OCI-LY3 (cell line): ENCODE data around the gene FDX2.
A peak's percentile ranks its signal among the peaks of the same experiment; 100 is the strongest.

Experiments
- H2AFZ ChIP-seq: fragments of 200-600, 300-600 bp; shearing (Covaris generic); 2 replicates; pipeline ENCODE4 v1.6.0; 2014; ENCODE audit warnings: antibody characterized with exemption, low read depth, low read length
- H3K27ac ChIP-seq: fragments of 200-600, 300-600 bp; sonication (generic); 2 replicates; pipeline ENCODE4 v1.5.1; 2014; ENCODE audit warnings: mild to moderate bottlenecking, low read length, moderate library complexity, mixed read lengths
- H3K27me3 ChIP-seq: fragments of 200-600, 300-600 bp; sonication (generic); 2 replicates; pipeline ENCODE4 v1.6.1; 2014; ENCODE audit warnings: low read depth, low read length, mixed read lengths
- H3K36me3 ChIP-seq: fragments of 200-600, 300-600 bp; sonication (generic); replicated peaks from 2 replicates; pipeline ENCODE3; 2014; ENCODE audit warnings: low read depth, low read length, mixed read lengths
- H3K4me1 ChIP-seq: fragments of 300-600, 200-600 bp; sonication (generic); 2 replicates; pipeline ENCODE4 v1.6.1; 2014; ENCODE audit warnings: low read length, mixed read lengths
- H3K4me2 ChIP-seq: fragments of 200-600, 300-600 bp; sonication (generic); 2 replicates; pipeline ENCODE4 v1.6.1; 2014; ENCODE audit warnings: low read length, mixed read lengths
- H3K4me3 ChIP-seq: fragments of 300-600, 200-600 bp; sonication (generic); 2 replicates; pipeline ENCODE4 v1.5.1; 2014; ENCODE audit warnings: antibody characterized with exemption, mild to moderate bottlenecking, low read length, moderate library complexity
- H3K79me2 ChIP-seq: fragments of 300-600, 200-600 bp; shearing (Covaris generic); 2 replicates; pipeline ENCODE4 v1.6.1; 2014; ENCODE audit warnings: mild to moderate bottlenecking, low read length, mixed read lengths
- H3K9ac ChIP-seq: fragments of 300-600, 200-600 bp; shearing (Covaris generic); 2 replicates; pipeline ENCODE4 v1.6.0; 2014; ENCODE audit warnings: mild to moderate bottlenecking, low read length, moderate library complexity
- H3K9me3 ChIP-seq: fragments of 200-600, 300-600 bp; shearing (Covaris generic); 2 replicates; pipeline ENCODE4 v1.6.1; 2014; ENCODE audit warnings: low read length, mixed read lengths; ENCODE audit not compliant: insufficient read depth
- H4K20me1 ChIP-seq: fragments of 200-600, 300-600 bp; sonication (generic); 2 replicates; pipeline ENCODE4 v1.6.1; 2016; ENCODE audit warnings: low read length, mixed read lengths; ENCODE audit not compliant: insufficient read depth
- CTCF ChIP-seq: fragments of 200-600, 300-600 bp; sonication (generic); IDR thresholded peaks from 2 replicates; pipeline ENCODE4 v1.5.1; 2014; ENCODE audit warnings: antibody characterized with exemption, low read length, low read depth
- EZH2phosphoT487 ChIP-seq: fragments of 200-600 bp; shearing (Covaris generic); IDR thresholded peaks from 2 replicates; pipeline ENCODE4 v1.6.1; 2018; ENCODE audit warnings: antibody characterized with exemption, mixed run types, low read depth

The FDX2 gene

GRCh38 chr19:10289836-10290356 lies 25.9 kb downstream of the FDX2 start, which contains the start of gene ICAM5:
ICAM5 (plus strand) TSS chr19:10289952; CDS start chr19:10290044, 92 bp downstream.
- Histone ChIP-seq H3K4me1 (peaks cover 5% of the 10 kb centered on the region), H3K36me3 (peaks cover 36% of the 10 kb centered on the region), H3K27me3 (no peaks in the 10 kb centered on the region), H3K4me2 (peak within 1 kb of the TSS; percentile 75), H3K9ac (peak within 1 kb of the TSS; percentile 55), H4K20me1 (peaks cover 23% of the 10 kb centered on the region), H3K79me2 (no peaks in the 10 kb centered on the region), H3K4me3 (peak within 1 kb of the TSS; percentile 77), H2AFZ (peak within 1 kb of the TSS; percentile 80), H3K9me3 (no peaks in the 10 kb centered on the region), H3K27ac (peak within 1 kb of the TSS; percentile 49)
- TF ChIP-seq CTCF = no peak
- no peak for TF ChIP-seq EZH2phosphoT487

- Histone ChIP-seq H4K20me1 (peaks cover 29% of the 10 kb centered on the region), H3K4me3 (peak overlapping the region; percentile 77), H3K27ac (peak overlapping the region; percentile 49), H3K9me3 (no peaks in the 10 kb centered on the region), H3K79me2 (no peaks in the 10 kb centered on the region; the same call in 1 of the 2 replicates), H3K27me3 (no peaks in the 10 kb centered on the region), H3K4me1 (peaks cover 5% of the 10 kb centered on the region), H3K36me3 (peaks cover 42% of the 10 kb centered on the region), H3K9ac (peak overlapping the region; percentile 55), H2AFZ (peak overlapping the region; percentile 80), H3K4me2 (peak overlapping the region; percentile 75)
- TF ChIP-seq CTCF (no peak), EZH2phosphoT487 (no peak)
These were observed 26.5 kb downstream of the FDX2 start for GRCh38 chr19:10289167-10289835.

GRCh38 chr19:10288662-10289166 lies 27.1 kb downstream of the FDX2 start:
- no peaks in the 10 kb centered on the region for H3K27me3 ChIP-seq
- H3K9ac ChIP-seq = peak overlapping the region; percentile 55; the same call in 1 of the 2 replicates
- peaks cover 5% of the 10 kb centered on the region for H3K4me1 ChIP-seq
- TF ChIP-seq CTCF (no peak), EZH2phosphoT487 (no peak)
- H3K36me3 ChIP-seq = peaks cover 48% of the 10 kb centered on the region
- H2AFZ ChIP-seq = no peak overlapping the region
- peaks cover 35% of the 10 kb centered on the region for H4K20me1 ChIP-seq
- peak overlapping the region; percentile 75 for H3K4me2 ChIP-seq
- H3K79me2 ChIP-seq = peaks cover 3% of the 10 kb centered on the region; the same call in 1 of the 2 replicates
- peak overlapping the region; percentile 49 for H3K27ac ChIP-seq
- H3K4me3 ChIP-seq = peak overlapping the region; percentile 77
- H3K9me3 ChIP-seq = no peaks in the 10 kb centered on the region

GRCh38 chr19:10286803-10287737 lies 28.7 kb downstream of the FDX2 start, which contains the start of gene ICAM4:
ICAM4 (plus strand) TSS chr19:10286955; CDS start chr19:10287013, 58 bp downstream.
- Histone ChIP-seq H3K27ac (peak within 1 kb of the TSS; percentile 34), H3K79me2 (peaks cover 17% of the 10 kb centered on the region), H3K27me3 (no peaks in the 10 kb centered on the region), H3K4me3 (no peak within 1 kb of the TSS), H4K20me1 (peaks cover 49% of the 10 kb centered on the region), H3K9me3 (no peaks in the 10 kb centered on the region), H3K4me1 (peaks cover 5% of the 10 kb centered on the region), H2AFZ (no peak within 1 kb of the TSS), H3K9ac (no peak within 1 kb of the TSS), H3K36me3 (peaks cover 57% of the 10 kb centered on the region), H3K4me2 (no peak within 1 kb of the TSS)
- no peak for TF ChIP-seq CTCF
- no peak for TF ChIP-seq EZH2phosphoT487
